SU-DHL-6 (cell line): ENCODE results near the gene SERPINA3.

Experiments
- CTCF ChIP-seq: fragments of 200-600 bp; sonication (generic); IDR thresholded peaks from one replicate; pipeline ENCODE4 v1.5.1; 2017; ENCODE audit warnings: antibody characterized with exemption, mild to moderate bottlenecking, low read length, moderate library complexity; ENCODE audit not compliant: insufficient read depth, poor library complexity, severe bottlenecking
- EZH2phosphoT487 ChIP-seq: fragments of 200-600 bp; sonication (generic), shearing (Covaris generic); conservative IDR thresholded peaks from 2 replicates; pipeline ENCODE4 v1.6.1; 2018; ENCODE audit warnings: mild to moderate bottlenecking, antibody characterized with exemption, low read length, moderate library complexity, mixed read lengths

GRCh38 chr14:94644102-94644535, 31.9 kb downstream of the SERPINA3 start:
- TF ChIP-seq CTCF (no peak), EZH2phosphoT487 (no peak)
